HG02678 (cell line): ENCODE results near the gene IL17RD.
"Not testable (repeated sequence)": the region's sequence is repeated elsewhere in the genome, so short reads cannot be mapped to it uniquely, and the experiment has no call there.

Source experiments
- ATAC-seq: cut with Tn5 transposase; IDR thresholded peaks from one replicate; pipeline ENCODE4 v1.9.1; 2021; ENCODE audit warnings: mild to moderate bottlenecking, moderate library complexity; ENCODE audit not compliant: unreplicated experiment

Gene IL17RD

GRCh38 chr3:57094575-57094974, 70.6 kb downstream of the IL17RD start:
- no peak for ATAC-seq

GRCh38 chr3:57093971-57094535, 71.1 kb downstream of the IL17RD start:
- ATAC-seq = no peak

- no peak for ATAC-seq
Observed at GRCh38 chr3:57093489-57093888, 71.7 kb downstream of the IL17RD start.

- ATAC-seq = no peak
Observed at GRCh38 chr3:57091521-57092273, 73.5 kb downstream of the IL17RD start.

GRCh38 chr3:57089043-57089442, 76.1 kb downstream of the IL17RD start:
- no peak for ATAC-seq

GRCh38 chr3:57088503-57088902, 76.7 kb downstream of the IL17RD start:
- no peak for ATAC-seq

GRCh38 chr3:57087361-57088092, 77.6 kb downstream of the IL17RD start:
- no peak for ATAC-seq

- no peak for ATAC-seq
Observed at GRCh38 chr3:57086201-57086600, 79.0 kb downstream of the IL17RD start.

GRCh38 chr3:57085211-57085610, 79.9 kb downstream of the IL17RD start:
- no peak for ATAC-seq

- not testable (repeated sequence) for ATAC-seq
Observed at GRCh38 chr3:57083266-57083995, 81.7 kb downstream of the IL17RD start.

- no peak for ATAC-seq
Observed at GRCh38 chr3:57082481-57082880, 82.7 kb downstream of the IL17RD start.

GRCh38 chr3:57081173-57081572, 84.0 kb downstream of the IL17RD start:
- no peak for ATAC-seq

- no peak for ATAC-seq
Observed at GRCh38 chr3:57080171-57080570, 85.0 kb downstream of the IL17RD start.

GRCh38 chr3:57079474-57079831, 85.7 kb downstream of the IL17RD start:
- ATAC-seq = no peak

GRCh38 chr3:57078635-57079473, 86.3 kb downstream of the IL17RD start:
- ATAC-seq = peak; percentile 46

GRCh38 chr3:57078344-57078634, 86.9 kb downstream of the IL17RD start:
- ATAC-seq = peak; percentile 41

- ATAC-seq = no peak
Observed at GRCh38 chr3:57077630-57078343, 87.4 kb downstream of the IL17RD start.

- ATAC-seq = no peak
Observed at GRCh38 chr3:57076422-57076951, 88.7 kb downstream of the IL17RD start.

- ATAC-seq = no peak
Observed at GRCh38 chr3:57074135-57074534, 91.0 kb downstream of the IL17RD start.

GRCh38 chr3:57073628-57074027, 91.5 kb downstream of the IL17RD start:
- no peak for ATAC-seq
